NCI-H1092 (cell line): ENCODE results near the gene IGFLR1.

Source experiments
- DNase-seq: peaks from one replicate; lab custom pipeline; 2025; lab: John Stamatoyannopoulos, UW

IGFLR1 gene, protein sequence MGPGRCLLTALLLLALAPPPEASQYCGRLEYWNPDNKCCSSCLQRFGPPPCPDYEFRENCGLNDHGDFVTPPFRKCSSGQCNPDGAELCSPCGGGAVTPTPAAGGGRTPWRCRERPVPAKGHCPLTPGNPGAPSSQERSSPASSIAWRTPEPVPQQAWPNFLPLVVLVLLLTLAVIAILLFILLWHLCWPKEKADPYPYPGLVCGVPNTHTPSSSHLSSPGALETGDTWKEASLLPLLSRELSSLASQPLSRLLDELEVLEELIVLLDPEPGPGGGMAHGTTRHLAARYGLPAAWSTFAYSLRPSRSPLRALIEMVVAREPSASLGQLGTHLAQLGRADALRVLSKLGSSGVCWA

DNA sequence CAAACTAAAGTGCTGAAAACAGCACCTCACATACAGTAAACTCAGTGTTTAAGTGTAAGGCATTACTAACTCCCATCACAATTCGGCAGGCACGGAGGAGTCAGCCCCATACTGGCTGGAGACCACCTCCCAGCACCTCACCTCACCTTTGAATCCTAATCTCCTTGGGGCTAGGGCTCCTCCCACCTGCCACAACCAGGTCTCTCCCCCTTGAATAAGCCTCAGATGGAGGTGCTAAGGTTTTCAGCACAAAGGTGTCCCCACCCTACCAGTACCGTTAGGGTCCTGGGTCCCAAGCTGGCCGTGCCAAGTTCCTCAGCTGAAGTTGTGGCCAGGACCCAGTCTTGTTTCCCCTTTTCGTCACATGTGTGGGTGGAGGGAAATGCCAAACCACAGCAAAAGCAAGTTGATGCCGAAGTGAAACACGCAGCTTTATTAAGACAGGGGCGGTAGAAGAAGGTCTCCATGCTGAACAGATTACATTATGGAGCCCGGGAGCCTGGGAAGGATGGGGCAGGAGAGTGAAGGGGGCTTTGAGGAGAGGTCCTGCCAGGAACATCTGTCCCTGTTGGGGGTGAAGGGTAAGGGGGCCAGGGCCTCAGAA is at the start of gene IGFLR1:
TSS of gene IGFLR1 (minus strand) at position 332 of the 604 bp plus-strand sequence. CDS start 1,272 bp downstream, outside the sequence.
- no peak for DNase-seq

DNA sequence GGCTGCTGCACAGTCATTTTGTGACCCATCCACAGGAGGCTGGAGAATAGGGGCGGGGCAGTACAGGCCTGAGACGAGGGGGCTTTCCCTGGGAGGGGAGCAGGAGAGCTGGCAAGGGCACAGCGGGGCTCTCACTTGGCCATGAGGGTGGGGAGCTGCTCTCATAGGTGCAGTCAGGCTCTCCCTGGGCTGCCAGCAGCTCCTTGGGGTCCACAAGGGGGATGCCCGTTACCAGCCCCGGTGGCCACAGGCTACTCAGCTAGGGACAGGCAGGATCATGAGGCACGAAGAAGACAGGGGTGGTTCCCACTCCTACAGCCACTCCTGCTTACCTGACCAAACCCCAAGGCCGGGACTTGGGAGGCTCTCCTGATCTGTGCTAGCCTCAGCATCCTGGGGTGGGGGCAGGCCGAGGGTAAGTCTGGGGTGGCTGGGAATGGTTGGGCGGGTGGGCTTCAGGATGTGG is 49.6 kb upstream of the IGFLR1 start:
- no peak for DNase-seq

DNA sequence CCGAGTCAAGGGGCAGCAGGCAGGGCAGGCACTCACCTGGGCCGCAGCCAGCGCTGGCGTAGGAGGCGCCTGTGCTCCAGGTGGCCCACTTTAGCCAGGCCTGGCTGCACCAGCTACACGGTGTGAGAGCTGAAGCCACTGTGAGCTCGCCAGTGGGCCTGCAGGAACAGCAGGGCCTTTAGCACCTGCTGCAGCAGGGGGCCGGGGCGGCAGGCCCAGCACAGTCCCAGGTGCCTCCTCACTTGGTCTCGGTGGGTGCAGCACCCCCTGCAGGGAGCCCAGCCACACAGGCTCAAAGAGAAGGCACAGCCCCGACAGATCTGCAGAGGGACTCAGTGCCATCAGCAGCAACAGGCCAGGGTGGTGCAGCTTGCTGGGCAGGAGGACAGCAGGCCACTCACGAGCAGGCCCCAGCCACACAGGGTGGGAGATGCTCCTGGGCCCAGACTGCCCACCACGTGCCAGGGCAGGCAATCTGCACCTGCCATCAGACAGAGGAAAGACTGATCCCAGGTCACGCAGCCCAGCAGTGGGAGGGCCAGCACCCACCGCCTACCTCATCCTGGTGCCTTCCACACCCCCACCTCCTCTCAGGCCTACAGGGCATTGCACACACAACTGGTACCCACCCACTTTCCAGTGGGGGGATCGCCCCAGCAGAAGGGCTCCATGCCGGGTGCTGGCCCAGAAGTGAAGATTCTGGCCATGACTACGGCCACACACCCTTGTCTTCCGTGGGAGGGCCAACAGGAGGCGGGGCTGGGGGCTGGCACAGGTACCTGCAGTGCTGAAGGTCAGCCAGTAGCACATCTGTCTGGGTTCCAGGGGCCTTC is 48.9 kb upstream of the IGFLR1 start:
- peak; percentile 13 for DNase-seq

DNA sequence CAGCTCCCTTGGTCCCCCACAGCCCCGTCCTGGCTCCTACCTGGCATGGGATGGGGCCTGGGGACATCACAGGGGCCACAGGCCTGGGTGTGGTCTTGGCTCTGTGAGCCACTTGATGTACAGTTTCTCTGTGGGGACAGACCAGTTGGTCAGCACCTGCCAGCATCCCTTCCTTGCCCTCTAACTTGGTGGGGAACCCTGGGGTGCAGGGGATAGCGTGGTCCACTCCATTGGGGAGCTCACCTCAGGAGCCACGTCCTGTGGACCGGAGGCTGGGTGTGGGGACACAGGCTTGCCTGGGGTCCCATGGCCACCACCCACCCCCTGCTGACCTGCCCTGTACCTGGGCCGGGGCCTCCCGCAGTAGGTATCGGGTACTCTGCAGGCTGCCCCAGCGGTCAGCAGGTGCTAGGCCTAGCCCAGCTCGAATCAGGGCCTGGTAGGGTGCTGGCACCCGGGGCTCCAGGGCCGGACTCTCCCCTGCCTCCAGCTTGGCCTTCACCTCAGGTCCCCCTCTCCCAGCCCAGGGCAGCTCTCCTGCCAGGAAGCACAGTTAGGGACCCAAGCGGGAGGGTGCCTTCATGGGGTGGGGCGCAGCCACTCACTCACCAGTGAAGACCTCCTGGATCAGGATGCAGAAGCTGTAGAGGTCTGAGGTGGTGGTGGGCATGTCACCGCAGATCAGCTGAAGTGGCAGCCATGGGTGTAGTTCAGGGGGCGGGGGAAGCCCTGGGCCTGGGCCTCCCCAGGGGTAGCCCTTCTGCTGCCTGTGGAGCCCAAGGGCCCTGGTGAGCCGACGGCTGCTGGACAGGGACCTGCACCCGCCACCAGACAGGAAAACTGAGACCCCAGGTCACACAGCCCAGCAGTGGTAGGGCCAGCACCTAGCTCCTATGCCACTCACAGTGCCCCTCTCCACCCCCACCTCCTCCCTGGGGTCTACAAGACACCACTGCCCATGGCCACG is 48.0 kb upstream of the IGFLR1 start:
- no peak for DNase-seq

DNA sequence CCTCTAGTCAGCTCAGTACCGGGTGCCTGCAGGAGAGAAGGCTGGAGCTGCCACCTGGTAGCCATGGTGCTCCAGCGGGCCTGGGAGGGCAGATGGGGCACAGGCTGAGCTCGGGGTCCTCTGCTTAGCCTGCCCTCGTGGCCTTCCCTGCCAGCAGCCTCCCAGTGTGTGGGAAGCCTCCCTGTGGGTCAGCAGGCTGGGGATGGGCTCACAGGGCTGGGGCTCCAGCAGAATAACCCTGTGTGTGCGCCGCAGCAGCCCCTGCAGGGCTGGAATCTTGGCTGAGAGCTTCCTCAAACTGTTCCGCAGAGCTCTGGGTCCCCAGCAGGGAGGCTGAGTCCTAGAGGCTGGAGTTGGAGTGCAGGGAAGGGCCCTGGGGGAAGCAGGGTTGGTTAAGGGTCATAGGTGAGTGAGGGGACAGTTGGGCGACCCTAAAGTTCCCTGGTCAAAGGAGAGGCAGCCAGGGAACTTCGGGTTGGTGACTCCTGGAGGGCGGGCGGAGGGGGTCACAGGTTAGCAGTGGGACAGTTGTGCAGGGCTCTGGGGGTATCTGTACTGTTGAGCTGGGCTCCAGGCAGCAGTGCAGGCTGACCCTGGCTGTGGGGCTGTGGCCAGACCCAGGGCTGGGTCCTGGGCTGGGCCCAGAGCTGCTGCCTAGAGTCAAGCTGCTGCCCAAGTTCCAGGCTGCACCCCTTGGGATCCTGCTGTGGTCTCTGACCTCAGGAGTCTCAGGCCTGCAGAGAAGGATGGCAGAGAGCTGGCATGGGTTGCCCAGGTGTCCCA is 47.1 kb upstream of the IGFLR1 start:
- DNase-seq = no peak

DNA sequence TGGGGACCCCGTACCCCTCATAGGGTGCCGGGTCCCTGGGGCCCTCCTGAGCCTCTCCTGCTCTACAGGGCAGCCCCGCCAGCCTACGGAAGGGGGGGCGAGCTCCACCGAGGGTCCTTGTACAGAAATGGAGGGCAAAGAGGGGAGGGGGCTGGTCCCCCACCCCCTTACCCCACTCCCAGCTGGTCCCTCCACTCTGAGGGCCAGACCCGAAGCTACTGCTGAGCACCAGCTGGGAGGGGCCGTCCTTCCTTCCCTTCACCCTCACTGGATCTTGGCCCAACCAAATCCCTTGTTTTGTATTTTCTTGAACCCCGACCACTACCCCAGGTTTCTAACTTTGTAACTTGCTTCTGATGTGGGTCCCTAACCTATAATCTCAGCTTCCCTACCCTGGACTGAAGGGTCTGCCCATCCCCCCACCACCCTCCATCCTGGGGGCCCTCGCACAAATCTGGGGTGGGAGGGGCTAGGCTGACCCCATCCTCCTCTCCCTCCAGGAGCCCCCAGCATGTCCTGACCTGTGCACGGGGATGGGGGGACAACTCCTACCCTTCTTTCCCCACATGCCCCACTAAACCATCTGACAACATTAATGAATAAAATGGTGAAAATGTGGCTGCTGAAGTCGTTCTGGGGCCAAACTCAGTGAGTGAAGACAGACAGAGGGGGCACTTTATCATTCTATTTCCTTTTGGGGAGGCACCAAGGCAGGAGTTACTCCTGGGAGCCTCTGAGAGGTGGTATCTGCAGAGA is 46.1 kb upstream of the IGFLR1 start:
- DNase-seq = no peak

DNA sequence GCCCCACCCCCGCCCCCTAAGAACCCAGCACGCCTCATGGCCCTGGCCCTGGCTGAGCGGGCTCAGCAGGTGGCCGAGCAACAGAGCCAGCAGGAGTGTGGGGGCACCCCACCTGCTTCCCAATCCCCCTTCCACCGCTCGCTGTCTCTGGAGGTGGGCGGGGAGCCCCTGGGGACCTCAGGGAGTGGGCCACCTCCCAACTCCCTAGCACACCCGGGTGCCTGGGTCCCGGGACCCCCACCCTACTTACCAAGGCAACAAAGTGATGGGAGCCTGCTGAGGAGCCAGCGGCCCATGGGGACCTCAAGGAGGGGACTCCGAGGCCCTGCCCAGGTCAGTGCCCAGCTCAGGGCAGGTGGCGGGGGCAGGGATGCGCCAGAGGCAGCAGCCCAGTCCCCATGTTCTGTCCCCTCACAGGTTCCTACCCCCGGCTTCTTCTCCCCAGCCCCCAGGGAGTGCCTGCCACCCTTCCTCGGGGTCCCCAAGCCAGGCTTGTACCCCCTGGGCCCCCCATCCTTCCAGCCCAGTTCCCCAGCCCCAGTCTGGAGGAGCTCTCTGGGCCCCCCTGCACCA is 45.1 kb upstream of the IGFLR1 start:
- no peak for DNase-seq

DNA sequence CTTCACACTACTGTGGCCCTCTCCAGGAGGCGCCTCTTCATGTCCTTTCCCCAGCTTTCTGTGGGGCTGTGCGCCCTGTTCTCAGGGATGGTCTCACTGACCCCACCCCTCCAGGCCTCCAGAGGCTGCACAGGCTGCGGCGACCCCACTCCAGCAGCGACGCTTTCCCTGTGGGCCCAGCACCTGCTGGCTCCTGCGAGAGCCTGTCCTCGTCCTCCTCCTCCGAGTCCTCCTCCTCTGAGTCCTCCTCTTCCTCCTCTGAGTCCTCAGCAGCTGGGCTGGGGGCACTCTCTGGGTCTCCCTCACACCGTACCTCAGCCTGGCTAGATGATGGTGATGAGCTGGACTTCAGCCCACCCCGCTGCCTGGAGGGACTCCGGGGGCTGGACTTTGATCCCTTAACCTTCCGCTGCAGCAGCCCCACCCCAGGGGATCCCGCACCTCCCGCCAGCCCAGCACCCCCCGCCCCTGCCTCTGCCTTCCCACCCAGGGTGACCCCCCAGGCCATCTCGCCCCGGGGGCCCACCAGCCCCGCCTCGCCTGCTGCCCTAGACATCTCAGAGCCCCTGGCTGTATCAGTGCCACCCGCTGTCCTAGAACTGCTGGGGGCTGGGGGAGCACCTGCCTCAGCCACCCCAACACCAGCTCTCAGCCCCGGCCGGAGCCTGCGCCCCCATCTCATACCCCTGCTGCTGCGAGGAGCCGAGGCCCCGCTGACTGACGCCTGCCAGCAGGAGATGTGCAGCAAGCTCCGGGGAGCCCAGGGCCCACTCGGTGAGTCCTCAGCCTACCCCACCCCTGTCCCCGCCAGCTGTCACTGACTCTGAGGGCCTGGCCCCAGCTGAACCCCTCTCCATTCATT is 44.3 kb upstream of the IGFLR1 start:
- DNase-seq = no peak

DNA sequence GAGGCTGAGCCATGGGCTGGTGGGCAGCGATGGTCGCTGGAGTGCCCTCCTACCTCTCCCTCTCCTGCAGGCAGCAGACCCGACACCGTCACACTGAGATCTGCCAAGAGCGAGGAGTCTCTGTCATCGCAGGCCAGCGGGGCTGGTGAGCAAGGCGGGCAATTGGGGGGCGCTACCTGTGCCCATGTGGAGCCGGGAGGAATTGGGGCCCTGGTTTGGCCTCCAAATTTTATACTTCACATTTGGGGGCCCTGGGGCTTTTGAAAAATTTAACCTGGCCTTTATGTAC is 43.0 kb upstream of the IGFLR1 start:
- DNase-seq = no peak

DNA sequence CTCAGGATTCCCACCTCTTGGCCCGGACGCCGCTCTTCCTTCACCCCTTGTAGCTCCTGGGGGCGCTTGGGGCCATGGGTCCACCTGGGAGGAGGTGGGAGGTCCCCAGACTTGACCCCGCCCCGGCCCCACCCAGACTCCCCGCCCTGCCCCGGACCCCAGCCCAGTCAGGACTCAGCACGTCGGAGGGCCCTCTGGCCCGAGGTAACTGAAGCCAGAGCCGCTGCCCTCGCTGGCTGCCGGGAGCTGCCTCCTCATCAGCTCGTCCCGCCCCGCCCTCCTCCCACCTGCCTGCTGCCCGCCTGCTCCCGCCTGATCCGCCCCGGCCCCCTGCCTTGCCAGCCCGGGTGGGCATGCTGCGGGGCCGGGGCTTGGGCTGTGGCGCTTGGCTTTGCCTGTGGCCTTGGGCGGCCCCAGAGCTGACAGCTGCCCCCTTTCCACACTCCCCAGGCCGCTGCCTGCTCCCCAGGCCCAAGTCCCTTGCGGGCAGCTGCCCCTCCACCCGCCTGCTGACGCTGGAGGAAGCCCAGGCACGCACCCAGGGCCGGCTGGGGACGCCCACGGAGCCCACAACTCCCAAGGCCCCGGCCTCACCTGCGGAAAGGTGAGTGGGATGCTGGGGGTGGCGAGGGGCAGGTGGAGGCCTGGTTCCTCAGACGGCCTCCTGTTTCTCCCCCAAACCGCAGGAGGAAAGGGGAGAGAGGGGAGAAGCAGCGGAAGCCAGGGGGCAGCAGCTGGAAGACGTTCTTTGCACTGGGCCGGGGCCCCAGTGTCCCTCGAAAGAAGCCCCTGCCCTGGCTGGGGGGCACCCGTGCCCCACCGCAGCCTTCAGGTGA is 42.5 kb upstream of the IGFLR1 start:
- no peak for DNase-seq

DNA sequence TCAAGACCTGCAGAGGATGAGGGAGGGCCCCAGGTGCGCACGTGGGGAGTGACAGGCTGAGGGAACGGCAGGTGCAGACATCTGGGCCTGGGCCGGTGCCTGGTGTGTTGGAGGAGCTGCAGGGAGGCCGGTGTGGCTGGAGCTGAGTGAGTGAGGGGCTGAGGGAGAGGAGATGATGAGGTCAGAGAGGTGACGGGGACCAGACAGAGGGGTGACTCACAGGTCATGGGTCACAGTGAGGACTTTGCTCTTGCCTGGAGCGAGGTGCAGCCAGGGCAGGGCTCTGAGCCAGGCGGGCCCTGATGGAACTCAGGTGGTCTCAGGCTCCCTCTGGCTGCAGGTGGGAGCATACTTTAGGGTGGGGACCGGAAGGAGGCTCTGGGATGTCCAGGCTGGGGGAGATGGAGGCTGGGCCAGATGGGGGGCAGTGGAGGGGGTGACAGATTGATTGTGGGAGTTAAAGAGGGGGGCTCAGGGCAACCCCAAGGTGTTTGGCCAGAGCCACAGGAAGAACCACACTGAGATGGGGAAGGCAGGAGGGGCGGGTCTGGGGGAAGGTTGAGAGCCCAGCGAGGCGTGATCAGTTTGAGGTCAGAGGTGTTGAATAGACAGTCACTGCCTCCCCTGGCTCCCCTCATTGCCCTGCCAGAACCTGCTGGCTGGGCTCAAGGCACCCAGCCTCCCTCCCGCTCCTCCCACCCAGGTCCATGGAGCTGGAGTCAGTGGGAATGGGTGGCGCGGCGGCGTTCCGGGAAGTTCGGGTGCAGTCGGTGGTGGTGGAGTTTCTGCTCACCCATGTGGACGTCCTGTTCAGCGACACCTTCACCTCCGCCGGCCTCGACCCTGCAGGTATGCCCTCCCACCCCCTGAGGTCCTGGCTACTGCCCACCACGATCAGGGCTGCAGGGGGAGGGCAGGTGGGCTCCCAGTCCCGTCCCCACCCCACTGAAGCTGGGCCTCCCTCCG is 41.5 kb upstream of the IGFLR1 start:
- DNase-seq = no peak

DNA sequence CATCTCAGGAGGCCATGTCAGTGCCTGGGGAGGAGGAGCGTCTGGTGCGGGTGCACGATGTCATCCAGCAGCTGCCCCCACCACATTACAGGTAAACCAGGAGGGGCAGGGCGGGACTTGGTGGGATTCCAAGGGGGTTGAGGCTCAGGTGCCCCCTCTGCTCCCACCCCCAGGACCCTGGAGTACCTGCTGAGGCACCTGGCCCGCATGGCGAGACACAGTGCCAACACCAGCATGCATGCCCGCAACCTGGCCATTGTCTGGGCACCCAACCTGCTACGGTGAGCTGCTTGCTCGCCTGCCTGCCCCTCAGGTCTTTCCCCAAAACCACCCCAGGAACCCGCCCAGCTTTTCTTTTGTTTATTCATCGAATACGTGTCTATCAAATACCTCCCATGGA is 40.3 kb upstream of the IGFLR1 start:
- no peak for DNase-seq

DNA sequence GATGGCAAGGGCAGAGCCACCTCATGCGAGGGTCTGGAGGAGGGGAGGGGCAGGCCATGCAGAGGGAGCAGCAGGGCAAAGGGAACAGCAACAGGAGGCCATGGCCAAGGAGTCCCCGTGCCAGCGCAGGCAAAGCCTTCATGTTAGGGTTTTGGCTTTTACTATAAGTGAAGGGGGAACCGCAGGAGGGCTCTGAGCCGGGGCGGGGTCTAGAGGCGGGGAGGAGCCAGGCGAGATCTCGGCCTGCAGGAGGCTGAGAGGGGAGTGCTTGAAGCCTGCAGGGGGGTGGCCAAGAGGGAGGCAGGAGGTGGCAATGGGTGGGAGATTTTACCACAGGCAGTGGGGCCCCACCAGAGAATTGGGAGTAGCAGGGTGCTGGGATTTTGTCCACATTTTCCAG is 39.4 kb upstream of the IGFLR1 start:
- DNase-seq = no peak

DNA sequence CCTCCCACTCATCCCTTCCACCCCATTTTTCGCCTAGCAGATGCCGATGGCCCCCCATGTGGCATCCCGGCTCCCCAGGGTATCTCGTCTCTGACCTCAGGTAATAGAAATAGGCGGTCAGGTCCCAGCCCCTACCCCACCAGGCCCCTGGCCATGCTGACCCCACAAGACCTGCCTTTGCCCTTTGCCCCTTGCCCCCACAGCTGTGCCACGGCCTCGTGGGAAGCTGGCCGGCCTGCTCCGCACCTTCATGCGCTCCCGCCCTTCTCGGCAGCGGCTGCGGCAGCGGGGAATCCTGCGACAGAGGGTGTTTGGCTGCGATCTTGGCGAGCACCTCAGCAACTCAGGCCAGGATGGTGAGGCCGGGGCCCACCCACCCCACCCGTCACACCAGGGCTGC is 38.5 kb upstream of the IGFLR1 start:
- DNase-seq = no peak

DNA sequence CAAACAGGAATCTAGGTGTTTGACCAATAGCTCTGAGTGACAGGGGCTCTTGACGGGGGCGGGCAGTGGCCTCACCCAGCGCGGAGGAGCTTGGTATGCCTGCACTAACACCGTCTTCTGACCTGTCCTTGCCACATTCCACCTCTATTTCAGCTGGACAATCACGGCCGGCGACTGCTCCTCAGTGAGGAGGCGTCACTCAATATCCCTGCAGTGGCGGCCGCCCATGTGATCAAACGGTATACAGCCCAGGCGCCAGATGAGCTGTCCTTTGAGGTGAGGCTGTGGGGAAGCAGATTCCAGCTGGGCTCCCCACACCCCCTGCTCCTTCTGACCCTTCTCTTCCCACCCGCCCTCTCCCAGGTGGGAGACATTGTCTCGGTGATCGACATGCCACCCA is 37.8 kb upstream of the IGFLR1 start:
- DNase-seq = no peak

DNA sequence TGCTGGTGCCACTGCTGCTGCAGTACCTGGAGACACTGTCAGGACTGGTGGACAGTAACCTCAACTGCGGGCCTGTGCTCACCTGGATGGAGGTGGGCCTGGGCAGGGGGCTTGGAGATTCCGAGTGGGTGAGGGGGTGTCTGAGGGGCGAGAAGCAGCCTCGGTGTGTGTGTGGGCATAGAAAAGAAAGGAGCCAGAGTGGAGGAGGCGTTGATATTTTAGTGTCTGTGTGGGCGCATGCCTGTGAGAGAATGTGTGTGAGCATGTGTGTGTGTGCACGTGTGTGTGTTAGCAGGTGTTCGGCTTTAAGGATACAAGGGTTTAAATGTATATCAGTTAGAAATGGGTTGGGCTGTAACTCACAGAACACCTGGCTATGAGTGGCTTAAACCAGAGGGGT is 36.8 kb upstream of the IGFLR1 start:
- no peak for DNase-seq

DNA sequence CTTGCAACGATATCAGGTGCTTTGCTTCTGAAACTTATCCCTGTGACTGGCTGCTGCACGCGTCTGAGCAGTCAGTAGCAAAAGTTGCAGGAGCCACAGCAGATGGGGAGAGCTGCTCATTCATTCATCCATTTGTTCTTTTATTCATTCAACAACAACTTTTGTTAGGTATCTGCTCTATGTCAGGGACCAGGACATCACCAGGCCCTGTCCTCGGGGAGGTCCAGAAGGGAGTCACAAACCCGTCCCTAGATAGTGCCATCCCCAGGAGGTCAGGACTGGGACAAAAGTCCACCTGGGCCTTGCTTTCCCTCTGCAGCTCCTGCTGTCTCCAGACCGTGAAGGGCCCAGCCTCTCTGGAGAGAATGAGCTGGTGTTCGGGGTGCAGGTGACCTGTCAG is 35.7 kb upstream of the IGFLR1 start:
- no peak for DNase-seq
